ENCODE measurements around the gene CD247.

GRCh38 chr1:167413328-167413727, 105.0 kb downstream of the CD247 start:
- TF ChIP-seq CTCF (IDR thresholded peaks at IDR 0.05; ENCODE audit: borderline replicate concordance, extremely low read depth, low read length, poor library complexity, severe bottlenecking) (no peak), EZH2 (IDR thresholded peaks at IDR 0.05; ENCODE audit: borderline replicate concordance, low read depth, low read length, severe bottlenecking) (no peak)
